GM19395 (cell line): ENCODE measurements around the gene NT5C2.
A peak's percentile ranks its signal among the peaks of the same experiment; 100 is the strongest.
"Not testable (repeated sequence)": the region's sequence is repeated elsewhere in the genome, so short reads cannot be mapped to it uniquely, and the experiment has no call there.

Experiments used
- ATAC-seq: cut with Tn5 transposase; IDR thresholded peaks from one replicate; pipeline ENCODE4 v1.9.1; 2021; ENCODE audit warnings: mild to moderate bottlenecking, moderate library complexity; ENCODE audit not compliant: unreplicated experiment

The NT5C2 gene

GRCh38 chr10:103067099-103067477 lies 126.0 kb downstream of the NT5C2 start:
- not testable (repeated sequence) for ATAC-seq

- no peak for ATAC-seq
These were observed 126.7 kb downstream of the NT5C2 start for GRCh38 chr10:103066141-103067098.

GRCh38 chr10:103064956-103065355 lies 128.1 kb downstream of the NT5C2 start:
- ATAC-seq = no peak

- ATAC-seq = no peak
These were observed 130.1 kb downstream of the NT5C2 start for GRCh38 chr10:103062854-103063590.

- ATAC-seq = no peak
These were observed 132.5 kb downstream of the NT5C2 start for GRCh38 chr10:103060575-103060974.

GRCh38 chr10:103058034-103058433 lies 135.0 kb downstream of the NT5C2 start:
- ATAC-seq = no peak

GRCh38 chr10:103055105-103055504 lies 138.0 kb downstream of the NT5C2 start:
- ATAC-seq = no peak

- no peak for ATAC-seq
These were observed 138.5 kb downstream of the NT5C2 start for GRCh38 chr10:103054621-103055020.

- ATAC-seq = peak; percentile 91
These were observed 139.2 kb downstream of the NT5C2 start for GRCh38 chr10:103053659-103054581.

- ATAC-seq = no peak
These were observed 143.8 kb downstream of the NT5C2 start for GRCh38 chr10:103049237-103049636.

- ATAC-seq = no peak
These were observed 145.7 kb downstream of the NT5C2 start for GRCh38 chr10:103047381-103047780.

- ATAC-seq = no peak
These were observed 147.1 kb downstream of the NT5C2 start for GRCh38 chr10:103045961-103046360.

GRCh38 chr10:103044942-103045489 lies 148.1 kb downstream of the NT5C2 start:
- no peak for ATAC-seq

- no peak for ATAC-seq
These were observed 150.2 kb downstream of the NT5C2 start for GRCh38 chr10:103042908-103043307.

GRCh38 chr10:103042129-103042528 lies 150.9 kb downstream of the NT5C2 start:
- ATAC-seq = no peak

GRCh38 chr10:103041391-103041790 lies 151.7 kb downstream of the NT5C2 start:
- no peak for ATAC-seq

- ATAC-seq = no peak
These were observed 152.7 kb downstream of the NT5C2 start for GRCh38 chr10:103040418-103040817.

GRCh38 chr10:103038570-103038969 lies 154.5 kb downstream of the NT5C2 start:
- no peak for ATAC-seq
